Fibroblast of lung (primary cell): ENCODE measurements around the gene IGFBPL1.

Experiments
- CTCF ChIP-seq, 2 donors: IDR thresholded peaks in 1 of 2; conservative IDR thresholded peaks in 1 of 2; 1 replicate in 1 of 2; 2 replicates in 1 of 2; pipeline ENCODE4 v1.5.1; 2011 to 2012; ENCODE audit warnings: low read length in 2 of 2, control low read depth in 1 of 2, inconsistent platforms in 1 of 2, low read depth in 1 of 2, mild to moderate bottlenecking in 1 of 2
- EZH2 ChIP-seq: IDR thresholded peaks from 2 replicates; pipeline ENCODE4 v1.5.1; 2012; ENCODE audit warnings: low read length, control low read depth, mild to moderate bottlenecking; ENCODE audit errors: missing control alignments

- no peak for TF ChIP-seq CTCF (conservative IDR thresholded peaks at IDR 0.05 in 1 of 2, IDR thresholded peaks at IDR 0.05 in 1 of 2; ENCODE audit: low read depth in 1 of 2, low read length in 2 of 2)
- TF ChIP-seq EZH2 = no peak
Measured at GRCh38 chr9:38431116-38431515, 6.9 kb upstream of the IGFBPL1 start.
